Gastrocnemius medialis (tissue), 4 donors: Measurements from ENCODE around the gene GRM5. TPM values are rescaled to one million over a fixed set of nuclear protein-coding genes. Genes with fewer than 3 reads are reported as not detected.
"Not testable (repeated sequence)": the region's sequence is repeated elsewhere in the genome, so short reads cannot be mapped to it uniquely, and the experiment has no call there.

Source experiments
- ATAC-seq, 2 donors: fragments of 150-250 bp; one replicate each; pipeline ENCODE4 v1.9.1; 2016
- DNase-seq, 2 donors: peaks; one replicate each; pipeline ENCODE4 v3.0.0-alpha.2; 2019
- H3K27ac ChIP-seq, 4 donors: fragments of 200-600 bp; sonication (generic); 1 replicate in 1 of 4; 2 replicates in 3 of 4; pipeline ENCODE4 v1.5.1; 2016 to 2018; ENCODE audit warnings: mild to moderate bottlenecking in 2 of 4, moderate library complexity in 1 of 4
- H3K27me3 ChIP-seq, 3 donors: fragments of 200-600 bp; sonication (generic) in 2 of 3; 1 replicate in 1 of 3; 2 replicates in 2 of 3; pipeline versions ENCODE4 v1.5.1 to v1.6.0; 2016 to 2019; ENCODE audit warnings: mild to moderate bottlenecking in 1 of 3, moderate library complexity in 1 of 3
- H3K36me3 ChIP-seq, 2 donors: fragments of 200-600 bp; sonication (generic) in 1 of 2; one replicate each; pipeline ENCODE4 v1.5.1; 2017 to 2018
- H3K4me1 ChIP-seq, 2 donors: fragments of 200-600 bp; sonication (generic) in 1 of 2; one replicate each; pipeline ENCODE4 v1.5.1; 2016 to 2017; ENCODE audit warnings: mild to moderate bottlenecking in 2 of 2
- H3K4me3 ChIP-seq, 4 donors: fragments of 200-600 bp; sonication (generic) in 3 of 4; 1 replicate in 1 of 4; 2 replicates in 3 of 4; pipeline ENCODE4 v1.5.1; 2016 to 2019; ENCODE audit warnings: mild to moderate bottlenecking in 2 of 4
- H3K9me3 ChIP-seq, 3 donors: fragments of 200-600 bp; sonication (generic) in 2 of 3; 1 replicate in 1 of 3; 2 replicates in 2 of 3; pipeline ENCODE4 v1.5.1; 2016 to 2019
- CTCF ChIP-seq, 5 experiments: fragments of 450-650 bp in 3 of 5; fragments of 200-600 bp in 2 of 5; sonication (generic) in 2 of 5; IDR thresholded peaks in 4 of 5; conservative IDR thresholded peaks in 1 of 5; 1 replicate in 4 of 5; 2 replicates in 1 of 5; pipeline ENCODE4 v1.5.1; 2016 to 2019; ENCODE audit warnings: antibody characterized with exemption in 5 of 5, mild to moderate bottlenecking in 3 of 5, moderate library complexity in 3 of 5
- POLR2A ChIP-seq, 2 donors: fragments of 450-650 bp; IDR thresholded peaks; one replicate each; pipeline ENCODE4 v1.6.1; 2017; ENCODE audit warnings: antibody characterized with exemption in 2 of 2, mild to moderate bottlenecking in 2 of 2, moderate library complexity in 2 of 2
- in situ Hi-C, 4 donors: fragments of 200-750 bp; cut with MboI; loops; one replicate each; pipeline versions ENCODE4 v1.15.0 to v1.8.0; 2017; ENCODE audit warnings: low sequenced_read_pairs in 4 of 4
- intact Hi-C: fragments of 100-400 bp; cut with DNase I; formaldehyde crosslinking; loops from one replicate; pipeline ENCODE4 v1.15.1; 2023; ENCODE audit warnings: low total_unique reads
- total RNA-seq, 4 donors: library from RNA; depleted of rRNA; stranded (reverse); fragments of >200 nt; gene quantifications; one replicate each; pipeline versions ENCODE4 v1.1.0 to v1.2.3, GENCODE V29; 2016

The GRM5 gene
- total RNA-seq, 4 donors from 2014 or later, result not detected

GRCh38 chr11:89061839-89062238, 3.9 kb downstream of the GRM5 start:
- intact Hi-C loops, ATAC-seq, H3K27ac ChIP-seq, H3K4me3 ChIP-seq, H3K4me1 ChIP-seq, H3K36me3 ChIP-seq, DNase-seq, H3K27me3 ChIP-seq, in situ Hi-C loops, H3K9me3 ChIP-seq: not testable (repeated sequence)

- H3K36me3 ChIP-seq, H3K27ac ChIP-seq, H3K9me3 ChIP-seq, DNase-seq, in situ Hi-C loops, H3K4me1 ChIP-seq, intact Hi-C loops, H3K27me3 ChIP-seq, H3K4me3 ChIP-seq, ATAC-seq: not testable (repeated sequence)
Observed at GRCh38 chr11:89057406-89057805, 8.4 kb downstream of the GRM5 start.

- in situ Hi-C loops (no loop called here), intact Hi-C loops (no loop called here)
- ATAC-seq, result no peak
- H3K4me3 ChIP-seq, result no peak overlapping the region
- H3K4me1 ChIP-seq, result no peaks in the 10 kb centered on the region
- H3K27me3 ChIP-seq, result no peaks in the 10 kb centered on the region
- H3K9me3 ChIP-seq, result no peaks in the 10 kb centered on the region
- TF ChIP-seq POLR2A (IDR thresholded peaks at IDR 0.05), result no peak
- TF ChIP-seq CTCF (IDR thresholded peaks at IDR 0.05 in 4 of 5, conservative IDR thresholded peaks at IDR 0.05 in 1 of 5), result no peak
- no peak overlapping the region for H3K27ac ChIP-seq
- DNase-seq, result no peak
- H3K36me3 ChIP-seq, result no peaks in the 10 kb centered on the region
Observed at GRCh38 chr11:89052220-89052619, 13.6 kb downstream of the GRM5 start.

- H3K27ac ChIP-seq, DNase-seq, H3K27me3 ChIP-seq, H3K4me3 ChIP-seq, H3K36me3 ChIP-seq, ATAC-seq, intact Hi-C loops, H3K4me1 ChIP-seq, H3K9me3 ChIP-seq, in situ Hi-C loops: not testable (repeated sequence)
Observed at GRCh38 chr11:89047159-89047558, 18.6 kb downstream of the GRM5 start.

- DNase-seq, ATAC-seq, H3K4me3 ChIP-seq, H3K36me3 ChIP-seq, H3K27ac ChIP-seq, H3K4me1 ChIP-seq, H3K27me3 ChIP-seq, intact Hi-C loops, H3K9me3 ChIP-seq, in situ Hi-C loops: not testable (repeated sequence)
Observed at GRCh38 chr11:89043861-89044588, 21.8 kb downstream of the GRM5 start.

- H3K27me3 ChIP-seq, H3K36me3 ChIP-seq, ATAC-seq, H3K4me3 ChIP-seq, H3K9me3 ChIP-seq, intact Hi-C loops, H3K27ac ChIP-seq, H3K4me1 ChIP-seq, DNase-seq, in situ Hi-C loops: not testable (repeated sequence)
Observed at GRCh38 chr11:89029671-89030070, 36.1 kb downstream of the GRM5 start.

- Histone ChIP-seq H3K27me3 (no peaks in the 10 kb centered on the region), H3K36me3 (no peaks in the 10 kb centered on the region), H3K27ac (no peak overlapping the region), H3K9me3 (no peaks in the 10 kb centered on the region), H3K4me3 (no peak overlapping the region), H3K4me1 (no peaks in the 10 kb centered on the region)
- DNase-seq (no peak), ATAC-seq (no peak)
- intact Hi-C loops, result no loop called here
- in situ Hi-C loops, result no loop called here
- TF ChIP-seq POLR2A (IDR thresholded peaks at IDR 0.05) (no peak), CTCF (IDR thresholded peaks at IDR 0.05 in 4 of 5, conservative IDR thresholded peaks at IDR 0.05 in 1 of 5) (no peak)
Observed at GRCh38 chr11:89021339-89021738, 44.4 kb downstream of the GRM5 start.

GRCh38 chr11:89019827-89020547, 45.8 kb downstream of the GRM5 start:
- in situ Hi-C loops, H3K9me3 ChIP-seq, ATAC-seq, H3K36me3 ChIP-seq, H3K27ac ChIP-seq, H3K4me3 ChIP-seq, H3K27me3 ChIP-seq, intact Hi-C loops, H3K4me1 ChIP-seq, DNase-seq: not testable (repeated sequence)
